UCSD-AML1 (cell line): ENCODE data around the gene C1orf87.
A peak's percentile ranks its signal among the peaks of the same experiment; 100 is the strongest.

ENCODE experiments used
- DNase-seq: peaks from one replicate; lab custom pipeline; 2025; ENCODE audit not compliant: unreplicated experiment; lab: John Stamatoyannopoulos, UW

The C1orf87 gene

DNA sequence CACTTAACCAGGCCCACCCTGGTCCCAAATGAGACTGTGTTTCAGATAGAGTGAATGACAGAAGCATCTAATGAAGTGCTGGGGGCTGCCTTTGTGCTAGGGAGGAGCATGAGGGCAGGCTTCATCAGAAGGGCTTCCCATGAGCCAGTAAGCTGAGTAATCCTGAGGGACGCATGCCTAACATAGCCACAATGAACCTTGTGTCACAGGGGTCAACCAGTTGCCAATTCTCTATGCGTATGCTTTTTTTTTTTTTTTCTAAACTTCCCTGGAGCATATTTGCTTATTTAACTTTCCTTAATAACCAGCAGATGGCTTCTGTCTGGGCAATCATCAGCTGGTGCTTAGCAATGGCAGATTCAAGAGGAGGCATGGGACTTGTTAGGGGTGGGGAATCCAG lies 121.5 kb downstream of the C1orf87 start:
- no peak for DNase-seq

- DNase-seq, result no peak
Measured at GRCh38 chr1:59949648-59950047, 123.9 kb downstream of the C1orf87 start.

- DNase-seq, result no peak
Measured at GRCh38 chr1:59948990-59949389, 124.6 kb downstream of the C1orf87 start.

- peak; percentile 20 for DNase-seq
Measured at GRCh38 chr1:59947047-59947938, 126.3 kb downstream of the C1orf87 start.

DNA sequence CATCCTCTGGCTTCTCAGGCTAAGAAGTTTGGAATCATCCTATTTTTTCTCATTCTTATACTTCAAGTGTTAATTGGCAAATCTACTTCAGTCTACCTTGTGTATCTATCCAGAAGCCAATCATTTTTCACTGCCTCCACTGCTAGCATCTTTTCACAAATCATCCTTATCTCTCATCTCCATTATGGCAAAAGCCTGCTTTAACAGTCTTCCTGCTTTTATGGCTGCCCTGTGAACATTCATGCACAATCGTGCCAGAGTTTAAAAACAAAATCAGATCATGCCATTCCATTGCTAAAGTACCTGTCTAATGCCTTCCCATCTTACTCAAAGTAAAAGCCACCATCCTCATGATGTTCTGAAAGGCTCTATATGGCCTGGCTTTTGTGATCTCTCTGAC lies 127.8 kb downstream of the C1orf87 start:
- no peak for DNase-seq
